CD4-positive, CD25-positive, alpha-beta regulatory T cell (primary cell): ENCODE measurements around the gene USH1C. TPM values are rescaled to one million over a fixed set of nuclear protein-coding genes. Genes with fewer than 3 reads are reported as not detected.
A peak's percentile ranks its signal among the peaks of the same experiment; 100 is the strongest.

ENCODE experiments used
- ATAC-seq, 2 donors: fragments of 150-1000 bp; cut with Tn5 transposase; one replicate each; pipeline ENCODE4 v1.10.0; 2021; ENCODE audit warnings: low read depth in 2 of 2, moderate number of reproducible peaks in 2 of 2, moderate library complexity in 1 of 2
- DNase-seq, 3 donors: peaks; one replicate each; pipeline versions ENCODE4 v3.0.0 to v3.0.0-alpha.2; 2012 to 2022; ENCODE audit warnings: mixed read lengths in 1 of 3
- H3K27ac ChIP-seq: one replicate; pipeline ENCODE4 v1.7.0; 2013; ENCODE audit warnings: mild to moderate bottlenecking, low read length; ENCODE audit not compliant: insufficient read depth, poor library complexity, severe bottlenecking
- H3K27me3 ChIP-seq: one replicate; pipeline ENCODE4 v1.7.0; 2013; ENCODE audit warnings: low read length; ENCODE audit not compliant: control insufficient read depth, insufficient read depth
- H3K36me3 ChIP-seq: one replicate; pipeline ENCODE4 v1.7.0; 2013; ENCODE audit warnings: mild to moderate bottlenecking, low read length, moderate library complexity; ENCODE audit not compliant: control insufficient read depth, insufficient read depth
- H3K4me1 ChIP-seq: 2 replicates; pipeline ENCODE4 v1.7.0; 2013; ENCODE audit warnings: mild to moderate bottlenecking, low read length; ENCODE audit not compliant: insufficient read depth, control insufficient read depth, poor library complexity, severe bottlenecking
- H3K4me3 ChIP-seq: one replicate; pipeline ENCODE4 v1.7.0; 2013; ENCODE audit warnings: low read depth, mild to moderate bottlenecking, low read length, moderate library complexity
- H3K9me3 ChIP-seq, 2 experiments: 1 replicate in 1 of 2; 2 replicates in 1 of 2; pipeline ENCODE4 v1.7.0; 2013; ENCODE audit warnings: low read length in 2 of 2, mild to moderate bottlenecking in 1 of 2, moderate library complexity in 1 of 2; ENCODE audit not compliant: control insufficient read depth in 2 of 2
- H3K27ac Mint-ChIP-seq, 3 donors: one replicate each; pipeline ENCODE4 v1.8.0; 2020 to 2022; ENCODE audit warnings: mild to moderate bottlenecking in 3 of 3, mixed read lengths in 3 of 3, moderate library complexity in 2 of 3
- H3K27me3 Mint-ChIP-seq: one replicate; pipeline ENCODE4 v1.8.0; 2022; ENCODE audit warnings: mild to moderate bottlenecking, mixed read lengths
- H3K36me3 Mint-ChIP-seq: one replicate; pipeline ENCODE4 v1.8.0; 2020; ENCODE audit warnings: mixed read lengths
- H3K4me1 Mint-ChIP-seq, 4 donors: one replicate each; pipeline ENCODE4 v1.8.0; 2020 to 2022; ENCODE audit warnings: mixed read lengths in 4 of 4, mild to moderate bottlenecking in 1 of 4
- H3K4me3 Mint-ChIP-seq, 4 donors: one replicate each; pipeline ENCODE4 v1.8.0; 2020 to 2022; ENCODE audit warnings: mild to moderate bottlenecking in 4 of 4, mixed read lengths in 4 of 4, moderate library complexity in 3 of 4
- H3K9me3 Mint-ChIP-seq, 7 donors: one replicate each; pipeline ENCODE4 v1.8.0; 2020 to 2022; ENCODE audit warnings: mixed read lengths in 7 of 7, mild to moderate bottlenecking in 3 of 7, moderate library complexity in 2 of 7
- polyA plus RNA-seq, 4 donors: library from polyadenylated mRNA; unstranded; fragments of 300-500 nt; fragmentation: Illumina TruSeq; gene quantifications; one replicate each; pipeline ENCODE4 v1.2.3, GENCODE V29; 2021
- total RNA-seq: library from RNA; stranded (reverse); gene quantifications from one replicate; pipeline ENCODE4 v1.2.3, GENCODE V29; 2022

USH1C gene
- total and polyA plus RNA-seq, 5 donors from 2014 or later, result not detected

DNA sequence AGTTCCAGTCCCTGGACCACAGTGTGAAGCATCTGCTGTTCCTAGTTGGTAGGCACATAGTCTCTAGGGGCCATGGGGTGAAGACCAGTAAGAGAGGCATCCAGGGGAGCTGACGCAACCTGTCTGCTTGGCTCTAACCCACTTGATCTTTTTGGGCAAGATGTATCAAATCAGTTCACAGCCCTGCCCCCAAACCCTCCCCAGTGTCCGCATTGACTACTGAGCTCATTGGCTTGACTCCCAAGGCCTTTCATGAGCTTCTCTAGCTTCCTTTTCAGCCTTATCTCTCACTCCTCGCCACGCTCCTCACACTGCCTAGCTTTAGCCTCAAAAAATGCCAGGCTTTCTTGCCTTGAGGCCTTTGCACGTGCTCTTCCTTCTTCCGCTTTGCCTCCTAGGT, 37.9 kb downstream of the USH1C start:
- Histone ChIP-seq H3K27me3 (peaks cover 3% of the 10 kb centered on the region), H3K4me3 (no peak overlapping the region), H3K4me1 (no peaks in the 10 kb centered on the region), H3K36me3 (no peaks in the 10 kb centered on the region), H3K27ac (no peak overlapping the region), H3K9me3 (no peaks in the 10 kb centered on the region)
- H3K9me3 Mint-ChIP-seq, result no peaks in the 10 kb centered on the region
- peaks cover 10% of the 10 kb centered on the region for H3K27me3 Mint-ChIP-seq
- H3K4me3 Mint-ChIP-seq, result no peak overlapping the region
- ATAC-seq, result no peak
- H3K4me1 Mint-ChIP-seq, result no peaks in the 10 kb centered on the region
- no peaks in the 10 kb centered on the region for H3K36me3 Mint-ChIP-seq
- DNase-seq, result no peak
- H3K27ac Mint-ChIP-seq, result no peak overlapping the region

DNA sequence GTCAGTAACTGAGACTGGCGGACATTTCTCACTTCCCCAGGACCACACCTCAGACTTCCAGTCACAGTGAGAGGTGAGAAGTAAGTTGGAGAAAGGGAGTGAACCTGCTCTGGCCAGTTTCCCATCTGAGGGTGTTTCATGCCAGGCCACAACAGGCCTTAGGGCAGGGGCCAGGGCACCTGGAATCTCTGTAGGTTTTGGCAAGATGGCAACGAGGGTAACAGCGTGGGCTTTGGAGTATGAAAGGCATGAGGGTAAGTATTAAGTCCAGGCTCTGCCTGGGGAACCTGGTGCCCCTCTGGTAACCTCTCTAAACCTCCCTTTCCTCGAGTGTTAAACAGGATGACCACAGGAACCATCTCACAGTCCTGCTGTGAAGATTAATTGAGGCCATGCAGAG, 39.1 kb downstream of the USH1C start:
- Histone ChIP-seq H3K27ac (no peak overlapping the region), H3K4me3 (no peak overlapping the region), H3K36me3 (no peaks in the 10 kb centered on the region), H3K27me3 (peaks cover 3% of the 10 kb centered on the region), H3K9me3 (no peaks in the 10 kb centered on the region), H3K4me1 (no peaks in the 10 kb centered on the region)
- peaks cover 10% of the 10 kb centered on the region for H3K27me3 Mint-ChIP-seq
- peak overlapping the region in 1 of 3 donors; percentile 56 for H3K27ac Mint-ChIP-seq
- H3K9me3 Mint-ChIP-seq, result no peaks in the 10 kb centered on the region
- DNase-seq (no peak), ATAC-seq (no peak)
- no peak overlapping the region for H3K4me3 Mint-ChIP-seq
- H3K4me1 Mint-ChIP-seq, result no peaks in the 10 kb centered on the region
- no peaks in the 10 kb centered on the region for H3K36me3 Mint-ChIP-seq

GRCh38 chr11:17504330-17505107, 39.7 kb downstream of the USH1C start:
- H3K27ac Mint-ChIP-seq, result peak overlapping the region in 1 of 3 donors; percentile 56
- DNase-seq (peak; percentile 54 to 76 (median 70)), ATAC-seq (peak in 1 of 2 donors; percentile 46)
- Histone ChIP-seq H3K4me3 (no peak overlapping the region), H3K9me3 (no peaks in the 10 kb centered on the region), H3K27ac (no peak overlapping the region), H3K36me3 (no peaks in the 10 kb centered on the region), H3K27me3 (peaks cover 3% of the 10 kb centered on the region), H3K4me1 (no peaks in the 10 kb centered on the region)
- no peak overlapping the region for H3K4me3 Mint-ChIP-seq
- H3K27me3 Mint-ChIP-seq, result peaks cover 6% of the 10 kb centered on the region
- no peaks in the 10 kb centered on the region for H3K9me3 Mint-ChIP-seq
- H3K4me1 Mint-ChIP-seq, result no peaks in the 10 kb centered on the region
- H3K36me3 Mint-ChIP-seq, result no peaks in the 10 kb centered on the region

DNA sequence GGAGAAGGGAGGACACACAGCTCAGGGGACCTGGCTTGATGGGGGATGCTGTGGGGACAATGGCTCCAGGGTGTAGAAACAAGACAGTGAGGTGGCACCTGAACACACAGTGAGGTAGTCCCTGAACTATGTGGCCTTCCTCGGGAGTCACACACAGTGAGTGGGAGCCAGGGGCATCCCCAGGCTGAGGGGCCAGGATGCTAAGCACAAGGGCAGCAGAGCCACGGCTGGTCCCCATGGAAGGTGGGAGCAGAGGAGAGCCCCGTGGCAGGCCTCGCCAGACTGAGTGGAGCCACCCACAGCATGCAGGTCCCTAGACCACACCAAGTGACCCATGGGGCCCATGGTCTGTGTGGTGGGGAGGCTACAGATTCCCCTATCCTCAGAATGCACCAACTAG, 41.6 kb downstream of the USH1C start:
- Mint-ChIP-seq H3K4me1 (no peaks in the 10 kb centered on the region), H3K27ac (no peak overlapping the region), H3K36me3 (no peaks in the 10 kb centered on the region), H3K4me3 (no peak overlapping the region), H3K9me3 (no peaks in the 10 kb centered on the region), H3K27me3 (peaks cover 10% of the 10 kb centered on the region)
- Histone ChIP-seq H3K4me3 (no peak overlapping the region), H3K27ac (no peak overlapping the region), H3K27me3 (no peaks in the 10 kb centered on the region), H3K36me3 (no peaks in the 10 kb centered on the region), H3K9me3 (no peaks in the 10 kb centered on the region), H3K4me1 (no peaks in the 10 kb centered on the region)
- ATAC-seq (no peak), DNase-seq (no peak)

DNA sequence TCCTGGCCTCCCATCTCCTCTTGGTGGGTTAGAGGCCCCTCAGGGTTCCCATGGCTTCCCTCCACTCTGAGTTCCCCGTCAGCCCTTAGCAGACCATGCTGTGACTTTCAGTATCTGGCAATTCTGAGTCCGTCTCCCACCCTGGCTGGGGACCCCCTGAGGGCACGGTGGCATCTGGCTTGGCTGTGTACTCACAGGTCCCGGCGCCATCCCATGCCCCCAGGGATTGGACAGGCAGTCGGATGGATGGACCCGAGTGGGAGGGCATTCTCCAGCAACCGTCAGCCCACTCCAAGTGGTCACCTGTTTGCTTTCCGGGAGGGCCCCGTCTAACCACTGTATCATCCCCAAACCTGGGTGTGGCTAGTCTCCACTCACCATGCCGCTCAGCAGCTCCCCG, 43.5 kb downstream of the USH1C start:
- no peaks in the 10 kb centered on the region for H3K36me3 Mint-ChIP-seq
- no peaks in the 10 kb centered on the region for H3K9me3 ChIP-seq
- no peaks in the 10 kb centered on the region for H3K4me1 ChIP-seq
- no peaks in the 10 kb centered on the region for H3K27me3 ChIP-seq
- no peak for ATAC-seq
- DNase-seq, result no peak
- no peak overlapping the region for H3K4me3 ChIP-seq
- no peak overlapping the region for H3K27ac ChIP-seq
- H3K4me3 Mint-ChIP-seq, result no peak overlapping the region
- H3K4me1 Mint-ChIP-seq, result no peaks in the 10 kb centered on the region
- H3K27me3 Mint-ChIP-seq, result peaks cover 10% of the 10 kb centered on the region
- H3K9me3 Mint-ChIP-seq, result no peaks in the 10 kb centered on the region
- no peak overlapping the region for H3K27ac Mint-ChIP-seq
- H3K36me3 ChIP-seq, result no peaks in the 10 kb centered on the region

DNA sequence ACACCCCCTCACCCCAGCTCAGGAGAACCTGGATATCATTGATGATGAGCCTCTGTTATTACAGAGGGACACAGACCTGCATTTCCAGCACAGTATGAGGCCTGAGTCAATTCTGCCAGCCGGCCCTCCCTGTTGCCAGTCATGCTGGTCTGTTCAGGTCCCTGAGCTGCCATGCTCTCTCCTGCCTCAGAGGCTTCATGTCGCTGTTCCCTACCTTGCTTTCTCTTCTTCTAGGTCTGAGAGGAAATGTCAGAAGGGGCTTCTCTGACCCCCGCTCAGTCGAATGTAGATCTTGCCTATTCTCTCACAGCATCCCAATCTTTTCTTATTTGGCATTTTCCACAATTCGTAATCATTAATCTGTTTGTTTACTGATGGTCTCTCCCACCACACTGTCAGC, 45.7 kb downstream of the USH1C start:
- no peaks in the 10 kb centered on the region for H3K9me3 Mint-ChIP-seq
- peak overlapping the region in 1 of 3 donors; percentile 21 for H3K27ac Mint-ChIP-seq

GRCh38 chr11:17498058-17498457, 46.2 kb downstream of the USH1C start:
- H3K27ac Mint-ChIP-seq, result no peak overlapping the region
- H3K36me3 ChIP-seq, result no peaks in the 10 kb centered on the region
- H3K27ac ChIP-seq, result no peak overlapping the region
- no peaks in the 10 kb centered on the region for H3K36me3 Mint-ChIP-seq
- DNase-seq (peak in 1 of 3 donors; percentile 19), ATAC-seq (peak; percentile 9 to 24)
- H3K4me1 ChIP-seq, result no peaks in the 10 kb centered on the region
- H3K4me3 Mint-ChIP-seq, result no peak overlapping the region
- H3K27me3 Mint-ChIP-seq, result peaks cover 4% of the 10 kb centered on the region
- H3K27me3 ChIP-seq, result no peaks in the 10 kb centered on the region
- no peaks in the 10 kb centered on the region for H3K9me3 ChIP-seq
- no peak overlapping the region for H3K4me3 ChIP-seq
- H3K9me3 Mint-ChIP-seq, result no peaks in the 10 kb centered on the region
- H3K4me1 Mint-ChIP-seq, result no peaks in the 10 kb centered on the region

More for the DNA sequence above, 45.7 kb downstream of the USH1C start:
- ATAC-seq (no peak), DNase-seq (no peak)
- H3K36me3 ChIP-seq, result no peaks in the 10 kb centered on the region
- no peaks in the 10 kb centered on the region for H3K4me1 Mint-ChIP-seq
- H3K9me3 ChIP-seq, result no peaks in the 10 kb centered on the region
- H3K36me3 Mint-ChIP-seq, result no peaks in the 10 kb centered on the region
- no peak overlapping the region for H3K4me3 Mint-ChIP-seq
- peaks cover 4% of the 10 kb centered on the region for H3K27me3 Mint-ChIP-seq
- no peak overlapping the region for H3K27ac ChIP-seq
- no peaks in the 10 kb centered on the region for H3K4me1 ChIP-seq
- H3K4me3 ChIP-seq, result no peak overlapping the region
- H3K27me3 ChIP-seq, result no peaks in the 10 kb centered on the region

GRCh38 chr11:17496406-17496805, 47.8 kb downstream of the USH1C start:
- ATAC-seq (no peak), DNase-seq (no peak)
- Histone ChIP-seq H3K4me3 (no peak overlapping the region), H3K4me1 (no peaks in the 10 kb centered on the region), H3K36me3 (no peaks in the 10 kb centered on the region), H3K9me3 (no peaks in the 10 kb centered on the region), H3K27me3 (no peaks in the 10 kb centered on the region), H3K27ac (no peak overlapping the region)
- peaks cover 4% of the 10 kb centered on the region for H3K27me3 Mint-ChIP-seq
- no peaks in the 10 kb centered on the region for H3K36me3 Mint-ChIP-seq
- H3K4me1 Mint-ChIP-seq, result no peaks in the 10 kb centered on the region
- H3K27ac Mint-ChIP-seq, result no peak overlapping the region
- peaks cover 0 to 2% (median 0%) of the 10 kb centered on the region in 7 donors for H3K9me3 Mint-ChIP-seq
- no peak overlapping the region for H3K4me3 Mint-ChIP-seq
